C1 segment of cervical spinal cord (tissue), 14 donors: ENCODE data around the gene CCDC110.
"Not testable (repeated sequence)": the region's sequence is repeated elsewhere in the genome, so short reads cannot be mapped to it uniquely, and the experiment has no call there.

Experiments used
- DNase-seq, 14 donors: peaks; one replicate each; lab custom pipeline; 2025; lab: John Stamatoyannopoulos, UW

The CCDC110 gene

GRCh38 chr4:185471235-185472102, at the start of gene CCDC110:
TSS of gene CCDC110 (minus strand) at chr4:185471733. CDS start at chr4:185471683, 50 bp downstream.
- peak; percentile 55 to 95 (median 87) for DNase-seq

GRCh38 chr4:185520119-185520518, 48.6 kb upstream of the CCDC110 start:
- DNase-seq = no peak

- no peak for DNase-seq
These were observed 47.0 kb upstream of the CCDC110 start for GRCh38 chr4:185518494-185518893.

GRCh38 chr4:185518069-185518468, 46.5 kb upstream of the CCDC110 start:
- DNase-seq = no peak

GRCh38 chr4:185515248-185515647, 43.7 kb upstream of the CCDC110 start:
- no peak for DNase-seq

- no peak for DNase-seq
These were observed 42.7 kb upstream of the CCDC110 start for GRCh38 chr4:185514182-185514697.

GRCh38 chr4:185513489-185514181, 42.1 kb upstream of the CCDC110 start:
- no peak for DNase-seq

GRCh38 chr4:185512516-185512915, 41.0 kb upstream of the CCDC110 start:
- DNase-seq = no peak

DNA sequence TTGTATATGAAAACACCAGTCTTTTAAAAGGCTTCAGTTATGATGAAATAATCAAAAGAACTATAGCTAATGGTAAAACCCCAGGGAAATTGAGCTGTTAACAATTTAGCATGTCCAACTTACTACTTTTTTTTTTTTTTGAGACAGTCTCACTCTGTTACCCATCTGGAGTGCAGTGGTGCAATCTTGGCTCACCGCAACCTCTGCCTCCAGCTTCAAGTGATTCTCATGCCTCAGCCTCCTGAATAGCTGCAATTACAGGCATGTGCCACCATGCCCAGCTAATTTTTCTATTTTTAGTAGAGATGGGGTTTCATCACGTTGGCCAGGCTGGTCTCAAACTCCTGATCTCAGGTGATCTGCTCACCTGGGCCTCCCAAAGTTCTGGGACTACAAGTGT, 39.7 kb upstream of the CCDC110 start:
- not testable (repeated sequence) for DNase-seq

DNA sequence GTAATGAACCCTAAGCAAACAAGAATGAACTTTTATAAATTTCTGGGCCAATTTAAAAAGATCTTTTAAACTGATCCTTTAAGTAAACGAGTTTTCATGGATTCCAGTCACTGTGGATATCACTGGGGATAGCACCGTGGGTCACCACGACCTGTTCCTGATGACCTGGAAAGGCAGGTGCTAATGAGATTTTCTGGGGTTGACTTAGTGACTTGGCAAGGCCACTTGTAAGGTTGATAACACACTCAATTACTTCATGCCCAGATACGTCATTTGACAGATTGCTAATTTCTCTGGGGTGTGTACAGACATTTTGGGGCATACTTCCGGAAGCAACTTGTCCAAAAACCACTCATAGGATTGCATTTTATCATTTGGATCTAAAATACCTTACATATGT, 39.3 kb upstream of the CCDC110 start:
- DNase-seq = no peak

- no peak for DNase-seq
These were observed 36.6 kb upstream of the CCDC110 start for GRCh38 chr4:185508181-185508580.

DNA sequence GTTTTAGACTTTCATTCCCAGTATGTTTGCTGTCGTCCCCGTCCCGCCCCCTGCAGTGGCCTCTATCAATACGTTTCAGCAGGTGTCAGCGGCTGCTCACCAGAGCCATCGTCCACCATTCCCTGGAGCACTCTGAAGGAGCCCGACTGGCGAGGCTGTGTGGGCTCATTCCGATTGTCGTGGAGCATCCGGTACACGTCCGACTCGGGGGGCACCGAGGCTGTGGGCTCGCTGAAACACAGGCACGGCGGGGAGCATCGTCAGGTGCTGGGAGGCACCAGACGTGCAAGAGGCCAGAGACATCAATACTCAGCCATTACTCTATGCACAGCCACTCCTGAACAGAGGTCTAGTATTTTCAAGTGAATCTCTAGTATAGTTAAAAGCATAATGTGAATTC, 34.9 kb upstream of the CCDC110 start:
- DNase-seq = no peak

DNA sequence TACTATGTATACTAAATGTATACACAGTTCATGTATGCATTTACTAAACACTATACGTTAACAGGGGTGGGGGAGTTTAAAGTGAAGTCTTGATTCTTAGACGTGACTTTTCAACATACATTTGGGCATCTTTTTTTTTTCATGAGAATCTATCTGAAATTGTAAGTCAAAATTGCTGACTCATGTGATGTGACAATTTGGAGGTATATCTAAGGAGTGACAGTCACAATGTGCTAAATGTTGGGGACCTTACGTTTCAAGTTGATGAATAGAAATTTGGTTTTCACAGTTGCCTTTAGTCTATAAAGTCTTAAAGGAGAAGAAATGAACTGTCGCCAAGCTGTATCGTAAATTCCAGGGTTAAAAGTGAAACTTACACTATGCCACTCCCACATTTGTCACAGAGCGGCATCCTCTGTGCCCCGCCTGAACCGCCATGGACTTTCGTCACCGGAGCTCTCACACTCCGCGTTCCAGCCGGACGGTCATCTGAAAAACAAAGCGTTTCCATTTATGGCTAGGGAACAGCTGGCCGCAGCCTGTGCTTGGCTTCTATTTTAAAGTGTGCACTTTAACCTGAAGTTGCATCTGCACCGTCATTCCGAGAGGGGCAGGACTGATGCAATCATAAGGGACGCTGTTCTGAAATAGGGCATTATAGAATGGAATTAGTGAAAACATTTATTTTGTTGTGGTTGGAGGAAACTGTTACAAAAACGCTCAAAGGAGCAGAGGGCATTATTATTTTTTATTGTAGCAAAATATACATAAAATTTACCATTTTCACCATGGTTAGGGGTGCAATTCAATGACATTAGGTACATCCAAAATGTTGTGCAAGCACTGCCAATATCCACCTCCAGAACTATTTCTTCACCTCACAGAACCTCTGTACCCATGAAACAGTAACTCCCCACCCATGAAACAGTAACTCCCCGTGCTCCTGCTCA, 32.8 kb upstream of the CCDC110 start:
- DNase-seq = no peak

GRCh38 chr4:185502386-185502785, 30.9 kb upstream of the CCDC110 start:
- no peak for DNase-seq

DNA sequence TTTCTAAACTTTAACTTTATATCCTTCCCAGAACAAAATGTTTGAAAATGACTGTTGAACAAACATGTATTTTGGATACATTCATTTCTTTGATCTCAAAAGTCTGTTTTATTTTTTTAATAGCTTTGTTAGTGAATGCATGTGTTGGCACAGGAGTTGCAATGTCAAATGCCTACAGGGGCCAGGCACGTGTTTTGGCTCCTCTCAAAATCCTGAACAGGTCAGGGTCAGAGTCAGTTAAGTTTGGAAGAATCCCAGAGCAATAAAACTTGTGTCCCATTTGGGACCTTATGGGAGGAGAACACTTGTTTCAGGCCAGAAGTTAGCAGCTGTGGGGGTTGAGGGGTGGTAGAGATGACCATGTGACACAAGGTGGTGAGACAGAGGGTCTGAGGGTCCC, 29.0 kb upstream of the CCDC110 start:
- no peak for DNase-seq

DNA sequence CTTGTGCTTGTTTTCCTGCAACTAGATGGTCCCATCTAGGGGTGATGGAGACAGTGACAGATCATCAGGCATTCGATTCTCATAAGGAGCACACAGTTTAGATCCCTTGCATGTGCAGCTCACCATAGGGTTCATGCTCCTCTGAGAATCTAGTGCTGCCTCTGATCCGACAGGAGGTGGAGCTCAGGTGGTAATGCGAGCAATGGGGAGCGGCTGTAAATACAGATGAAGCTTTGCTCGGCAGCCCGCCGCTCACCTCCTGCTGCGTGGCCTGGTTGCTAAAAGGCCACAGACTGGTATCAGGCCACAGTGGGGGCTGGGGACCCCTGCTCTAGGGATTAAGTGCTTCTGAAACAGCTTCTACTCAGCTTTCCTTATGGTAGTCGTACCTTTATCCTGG, 28.5 kb upstream of the CCDC110 start:
- no peak for DNase-seq

GRCh38 chr4:185488650-185489049, 17.1 kb upstream of the CCDC110 start:
- no peak for DNase-seq

- DNase-seq = no peak
These were observed 9.9 kb upstream of the CCDC110 start for GRCh38 chr4:185481401-185481800.

GRCh38 chr4:185480016-185480732, 8.6 kb upstream of the CCDC110 start:
- no peak for DNase-seq

DNA sequence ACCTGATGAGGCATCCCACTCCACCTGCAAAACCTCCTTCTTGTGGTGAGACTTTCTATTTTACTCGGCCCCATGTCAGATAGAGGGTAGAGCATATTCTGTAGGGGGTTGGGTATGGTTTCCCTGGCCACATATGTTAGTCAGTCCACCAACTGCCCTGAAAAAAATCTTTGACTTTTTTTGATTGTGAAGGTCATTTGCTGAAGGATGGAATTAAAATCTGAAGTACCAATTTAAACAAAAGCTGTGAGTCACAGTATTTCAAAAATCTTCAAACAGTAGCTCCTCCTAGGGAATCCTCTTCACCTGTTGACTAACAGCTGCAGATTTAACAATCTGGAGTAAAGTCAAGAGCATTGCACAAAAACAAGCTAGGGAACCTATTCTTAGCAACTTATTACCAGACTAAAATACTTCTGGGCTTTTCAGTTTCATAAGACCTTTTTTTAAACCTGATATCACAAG, 8.0 kb upstream of the CCDC110 start:
- DNase-seq = no peak

- no peak for DNase-seq
These were observed 1.7 kb upstream of the CCDC110 start for GRCh38 chr4:185473247-185473646.
